GM12801 (cell line): ENCODE results near the gene DNAJB4.

Source experiments
- CTCF ChIP-seq: IDR thresholded peaks from one replicate; pipeline ENCODE4 v1.5.1; 2011; ENCODE audit warnings: control low read depth; ENCODE audit not compliant: insufficient read length; ENCODE audit errors: extremely low read depth

Gene DNAJB4

GRCh38 chr1:77994117-77994705 lies 10.5 kb upstream of the DNAJB4 start:
- no peak for TF ChIP-seq CTCF

GRCh38 chr1:77996734-77997133 lies 8.0 kb upstream of the DNAJB4 start:
- TF ChIP-seq CTCF = no peak

GRCh38 chr1:78003070-78003746 lies 1.5 kb upstream of the DNAJB4 start:
- TF ChIP-seq CTCF = no peak

- no peak for TF ChIP-seq CTCF
Measured at GRCh38 chr1:78003882-78004718, 639 bp upstream of the DNAJB4 start.

- no peak for TF ChIP-seq CTCF
Measured at GRCh38 chr1:78005448-78005722, 646 bp downstream of the DNAJB4 start.

- TF ChIP-seq CTCF = no peak
Measured at GRCh38 chr1:78005755-78006154, 1.0 kb downstream of the DNAJB4 start.

- TF ChIP-seq CTCF = no peak
Measured at GRCh38 chr1:78006521-78006920, 1.8 kb downstream of the DNAJB4 start.
